WTC11 (cell line): ENCODE data around the gene DOCK8.

Experiments
- ATF1 ChIP-seq: sonication (generic); formaldehyde crosslinking; IDR thresholded peaks from 2 replicates; pipeline ENCODE4 v1.8.1; 2023; ENCODE audit warnings: mild to moderate bottlenecking, moderate library complexity, missing genetic modification reagents
- CREB1 ChIP-seq: sonication (generic); formaldehyde crosslinking; IDR thresholded peaks from 2 replicates; pipeline ENCODE4 v1.8.0; 2023; ENCODE audit warnings: mild to moderate bottlenecking, missing genetic modification reagents
- CTCF ChIP-seq: fragments of 200-600 bp; IDR thresholded peaks from 2 replicates; pipeline ENCODE4 v1.8.0; 2022; ENCODE audit warnings: antibody characterized with exemption
- E2F5 ChIP-seq: sonication (generic); formaldehyde crosslinking; IDR thresholded peaks from 2 replicates; pipeline ENCODE4 v1.8.1; 2022; ENCODE audit warnings: mild to moderate bottlenecking, moderate library complexity, missing genetic modification reagents
- ERG ChIP-seq: fragments of 250-450 bp; sonication (Bioruptor Pico); IDR thresholded peaks from 2 replicates; pipeline ENCODE4 v1.8.0; 2021; ENCODE audit warnings: mild to moderate bottlenecking
- FOXK1 ChIP-seq: sonication (generic); formaldehyde crosslinking; IDR thresholded peaks from 2 replicates; pipeline ENCODE4 v1.8.0; 2022; ENCODE audit warnings: mild to moderate bottlenecking, moderate library complexity, missing genetic modification reagents
- NFATC4 ChIP-seq: fragments of 250-450 bp; sonication (Bioruptor Pico); IDR thresholded peaks from 2 replicates; pipeline ENCODE4 v1.9.0; 2021; ENCODE audit warnings: mild to moderate bottlenecking
- NR3C1 ChIP-seq: sonication (generic); formaldehyde crosslinking; conservative IDR thresholded peaks from 2 replicates; pipeline ENCODE4 v1.8.1; 2023; ENCODE audit warnings: low read depth, mild to moderate bottlenecking, missing genetic modification reagents
- PREB ChIP-seq: sonication (generic); formaldehyde crosslinking; IDR thresholded peaks from 2 replicates; pipeline ENCODE4 v1.8.1; 2022; ENCODE audit warnings: mild to moderate bottlenecking, missing genetic modification reagents, moderate library complexity, borderline replicate concordance
- STAT6 ChIP-seq: sonication (generic); formaldehyde crosslinking; conservative IDR thresholded peaks from 2 replicates; pipeline ENCODE4 v1.8.1; 2023; ENCODE audit warnings: mild to moderate bottlenecking, low read depth, missing genetic modification reagents, moderate library complexity
- TEAD4 ChIP-seq: sonication (generic); formaldehyde crosslinking; IDR thresholded peaks from 2 replicates; pipeline ENCODE4 v1.8.0; 2022; ENCODE audit warnings: mild to moderate bottlenecking, missing genetic modification reagents
- USF2 ChIP-seq: sonication (generic); formaldehyde crosslinking; IDR thresholded peaks from 2 replicates; pipeline ENCODE4 v1.8.1; 2023; ENCODE audit warnings: mild to moderate bottlenecking, missing genetic modification reagents, moderate library complexity
- ZNF138 ChIP-seq: sonication (generic); formaldehyde crosslinking; conservative IDR thresholded peaks from 2 replicates; pipeline ENCODE4 v1.8.1; 2022; ENCODE audit warnings: mild to moderate bottlenecking, moderate library complexity, missing genetic modification reagents
- ZNF416 ChIP-seq: fragments of 250-450 bp; sonication (Bioruptor Pico); IDR thresholded peaks from 2 replicates; pipeline ENCODE4 v1.9.0; 2021; ENCODE audit warnings: mild to moderate bottlenecking, inconsistent platforms

- TF ChIP-seq CTCF (no peak), PREB (CRISPR knock-in tag) (no peak), ZNF416 (CRISPR knock-in tag) (no peak), E2F5 (no peak), FOXK1 (no peak), NR3C1 (CRISPR knock-in tag) (no peak), TEAD4 (no peak), ZNF138 (CRISPR knock-in tag) (no peak), STAT6 (no peak), CREB1 (no peak), ERG (CRISPR knock-in tag) (no peak), USF2 (CRISPR knock-in tag) (no peak), ATF1 (CRISPR knock-in tag) (no peak), NFATC4 (CRISPR knock-in tag) (no peak)
These were observed 224.5 kb downstream of the DOCK8 start for GRCh38 chr9:438961-439768.
